HepG2 (cell line): ENCODE results near the gene DPT. TPM values are rescaled to one million over a fixed set of nuclear protein-coding genes. Genes with fewer than 3 reads are reported as not detected.
"Not testable (repeated sequence)": the region's sequence is repeated elsewhere in the genome, so short reads cannot be mapped to it uniquely, and the experiment has no call there.

ENCODE experiments used
- ATAC-seq: fragments of 200-7000 bp; cut with Tn5 transposase; 3 replicates; pipeline ENCODE4 v1.9.1; 2020; ENCODE audit warnings: mild to moderate bottlenecking, moderate library complexity
- BruUV-seq: library from RNA; stranded (reverse); fragments of 400-500 nt; replicated peaks from 2 replicates; lab custom pipeline; 2021; lab: Mats Ljungman, UMichigan
- CTCF ChIA-PET: fragments of 300-600 bp; formaldehyde crosslinking; extraction: SDS; loops from one replicate; lab custom pipeline; 2021; ENCODE audit warnings: low total read pairs, inconsistent platforms, low intra/inter-chr PET ratio; lab: Yijun Ruan, JAX
- POLR2A ChIA-PET: fragments of 350-600 bp; sonication (Branson Sonifier 250); formaldehyde crosslinking; loops from one replicate; lab custom pipeline; 2020; ENCODE audit warnings: antibody characterized with exemption, inconsistent platforms; lab: Yijun Ruan, JAX
- DNase-seq: peaks from one replicate; pipeline ENCODE4 v3.0.0-alpha.2; 2015; ENCODE audit warnings: low spot score
- FAIRE-seq: peaks from 3 replicates; lab custom pipeline; 2011; peaks lifted over from hg19 to GRCh38; lab: Jason Lieb, UNC
- H2AFZ ChIP-seq: one replicate; pipeline ENCODE4 v1.6.1; 2011; ENCODE audit warnings: low read length, inconsistent platforms
- H3K27ac ChIP-seq: fragments of 300-600 bp; 3 replicates; pipeline ENCODE4 v1.8.0; 2011; ENCODE audit warnings: mixed run types, mild to moderate bottlenecking, mixed read lengths, low read length, inconsistent platforms; ENCODE audit not compliant: insufficient read depth; ENCODE audit errors: extremely low read length
- H3K27me3 ChIP-seq, 2 experiments: fragments of 200-600 bp in 1 of 2; 2 replicates in 1 of 2; 3 replicates in 1 of 2; pipeline versions ENCODE4 v1.6.0 to v1.8.0; 2011; ENCODE audit warnings: low read length in 2 of 2, mild to moderate bottlenecking in 2 of 2, moderate library complexity in 2 of 2, inconsistent platforms in 1 of 2; ENCODE audit not compliant: insufficient read depth in 2 of 2, control insufficient read depth in 1 of 2
- H3K36me3 ChIP-seq, 2 experiments: fragments of 200-600 bp in 1 of 2; replicated peaks in 1 of 2; 2 replicates in 1 of 2; 3 replicates in 1 of 2; pipeline versions ENCODE4 v1.5.1 to v1.8.0; 2011; ENCODE audit warnings: low read length in 2 of 2, inconsistent platforms in 1 of 2; ENCODE audit not compliant: insufficient read depth in 2 of 2, control insufficient read depth in 1 of 2
- H3K4me1 ChIP-seq: 2 replicates; pipeline ENCODE4 v1.5.1; 2012; ENCODE audit warnings: low read length, inconsistent platforms; ENCODE audit not compliant: insufficient read depth
- H3K4me2 ChIP-seq: 2 replicates; pipeline ENCODE4 v1.6.0; 2011; ENCODE audit warnings: low read depth, low read length, inconsistent platforms
- H3K4me3 ChIP-seq, 3 experiments: fragments of 200-600 bp in 1 of 3; sonication (generic), shearing (Covaris generic) in 1 of 3; replicated peaks in 1 of 3; 2 replicates each; pipeline ENCODE4 v1.5.1; 2011 to 2016; ENCODE audit warnings: low read length in 3 of 3, inconsistent platforms in 2 of 3, low read depth in 2 of 3, mild to moderate bottlenecking in 2 of 3, control low read depth in 1 of 3, mixed read lengths in 1 of 3; ENCODE audit not compliant: insufficient read depth in 1 of 3
- H3K79me2 ChIP-seq: one replicate; pipeline ENCODE4 v1.6.1; 2011; ENCODE audit warnings: low read length, inconsistent platforms; ENCODE audit not compliant: insufficient read depth
- H3K9ac ChIP-seq: 2 replicates; pipeline ENCODE4 v1.6.0; 2011; ENCODE audit warnings: mild to moderate bottlenecking, low read depth, low read length, inconsistent platforms; ENCODE audit not compliant: insufficient read depth
- H3K9me3 ChIP-seq: 2 replicates; pipeline ENCODE4 v1.5.1; 2012; ENCODE audit warnings: mild to moderate bottlenecking, low read length
- H4K20me1 ChIP-seq: 2 replicates; pipeline ENCODE4 v1.6.0; 2011; ENCODE audit warnings: inconsistent platforms, mild to moderate bottlenecking, low read length, moderate library complexity; ENCODE audit not compliant: insufficient read depth
- ELF3 ChIP-seq: IDR thresholded peaks from 2 replicates; pipeline ENCODE4 v1.6.1; 2016; ENCODE audit warnings: missing genetic modification reagents, missing compliant biosample characterization
- SRY ChIP-seq: sonication (generic); formaldehyde crosslinking; IDR thresholded peaks from 2 replicates; pipeline ENCODE4 v1.8.0; 2022; ENCODE audit warnings: mild to moderate bottlenecking, missing genetic modification reagents
- WGBS: methylation state at CpG from one replicate; pipeline ENCODE4 v1.1.6; 2017; ENCODE audit warnings: low lambda C conversion rate; 5-methylcytosine and 5-hydroxymethylcytosine counted together
- in situ Hi-C: cut with HindIII; loops from 2 replicates; pipeline ENCODE4 v1.10.0; 2017; ENCODE audit warnings: low pct_unique_long_range_greater_than_20kb; ENCODE audit not compliant: extremely low pct_ligation_motif_present
- intact Hi-C: fragments of 100-400 bp; cut with micrococcal nuclease; formaldehyde crosslinking; loops from one replicate; pipeline ENCODE4 v1.10.0; 2022; ENCODE audit not compliant: unreplicated experiment
- polyA plus RNA-seq, 8 experiments: library from polyadenylated mRNA; depleted of rRNA in 3 of 8; stranded (reverse) in 7 of 8; unstranded in 1 of 8; fragments of >200 nt; fragmentation: Illumina TruSeq in 4 of 8; extraction: Trizol in 4 of 8; gene quantifications; 2 replicates each; pipeline versions ENCODE4 v1.2.1 to v1.2.3, GENCODE V29; 2011 to 2016; ENCODE audit warnings: low read depth in 4 of 8, missing spikeins in 1 of 8, mixed read lengths in 1 of 8; ENCODE audit not compliant: insufficient read depth in 1 of 8
- total RNA-seq, 5 experiments: library from RNA; depleted of rRNA; stranded (reverse); fragments of >200 nt; fragmentation: Illumina TruSeq; extraction: Trizol; gene quantifications; 2 replicates each; pipeline ENCODE4 v1.2.3, GENCODE V29; 2016; ENCODE audit warnings: low read depth in 1 of 5

DPT gene
- total and polyA plus RNA-seq, 2 of the 13 experiments (the other 11 are each of a cell fraction or from before 2014, with no cell fraction given): 0.04 TPM; not detected in 1

- TF ChIP-seq SRY (CRISPR knock-in tag) (no peak), ELF3 (CRISPR knock-in tag) (no peak)
- intact Hi-C loops (no loop called here), in situ Hi-C loops (no loop called here)
- no peak for ATAC-seq
- Histone ChIP-seq H3K4me1 (peaks cover 53% of the 10 kb centered on the region), H3K4me2 (no peak overlapping the region), H4K20me1 (no peaks in the 10 kb centered on the region), H3K27me3 (no peaks in the 10 kb centered on the region; a peak in 1 of 5 replicates), H3K4me3 (no peak overlapping the region), H2AFZ (no peak overlapping the region), H3K27ac (no peak overlapping the region), H3K9ac (no peak overlapping the region), H3K9me3 (no peaks in the 10 kb centered on the region), H3K79me2 (no peaks in the 10 kb centered on the region), H3K36me3 (no peaks in the 10 kb centered on the region)
- no peak for DNase-seq
- FAIRE-seq: no peak
- ChIA-PET POLR2A (no interaction called here), CTCF (no interaction called here)
- BruUV-seq: no TSS peak
- WGBS: 86% methylated on average over 4 of the region's 4 CpGs
Observed at GRCh38 chr1:168771104-168771630, 42.2 kb upstream of the DPT start.

- H3K79me2 ChIP-seq, ATAC-seq, DNase-seq, BruUV-seq, H3K27me3 ChIP-seq, H3K9me3 ChIP-seq, H3K4me3 ChIP-seq, H3K9ac ChIP-seq, H3K36me3 ChIP-seq, H3K27ac ChIP-seq, H4K20me1 ChIP-seq, CTCF ChIA-PET, FAIRE-seq, H2AFZ ChIP-seq, POLR2A ChIA-PET, intact Hi-C loops, in situ Hi-C loops, H3K4me2 ChIP-seq: not testable (repeated sequence)
- peaks cover 59% of the 10 kb centered on the region for H3K4me1 ChIP-seq
- WGBS: 78% methylated on average over 3 of the region's 3 CpGs
Observed at GRCh38 chr1:168769893-168770292, 40.9 kb upstream of the DPT start.
